GM12878 (cell line): ENCODE measurements around the gene ASTL. TPM values are rescaled to one million over a fixed set of nuclear protein-coding genes. Genes with fewer than 3 reads are reported as not detected.

Experiments
- ATF7 ChIP-seq: fragments of 450-650 bp; IDR thresholded peaks from 2 replicates; pipeline ENCODE4 v1.6.1; 2016; ENCODE audit warnings: low read depth, mild to moderate bottlenecking
- CHD4 ChIP-seq: fragments of 200-600 bp; sonication (generic); IDR thresholded peaks from 2 replicates; pipeline ENCODE4 v1.6.1; 2016; ENCODE audit warnings: mild to moderate bottlenecking
- HDAC6 ChIP-seq: fragments of 200-600 bp; sonication (generic); IDR thresholded peaks from one replicate; pipeline ENCODE4 v1.8.0; 2017; ENCODE audit warnings: antibody characterized with exemption; ENCODE audit not compliant: unreplicated experiment
- HDGF ChIP-seq: fragments of 450-650 bp; IDR thresholded peaks from 2 replicates; pipeline ENCODE4 v1.6.1; 2016; ENCODE audit warnings: antibody characterized with exemption
- JUNB ChIP-seq: IDR thresholded peaks from 2 replicates; pipeline ENCODE4 v1.6.1; 2016; ENCODE audit warnings: antibody characterized with exemption, mild to moderate bottlenecking
- NBN ChIP-seq: fragments of 450-650 bp; IDR thresholded peaks from 2 replicates; pipeline ENCODE4 v1.6.1; 2016
- NR2C1 ChIP-seq: fragments of 450-650 bp; IDR thresholded peaks from 2 replicates; pipeline ENCODE4 v1.6.1; 2017; ENCODE audit warnings: antibody characterized with exemption, mild to moderate bottlenecking, moderate library complexity
- POLR2A ChIP-seq: IDR thresholded peaks from 2 replicates; pipeline ENCODE4 v1.6.1; 2011; ENCODE audit warnings: low read depth, mild to moderate bottlenecking, low read length
- POLR2AphosphoS5 ChIP-seq: IDR thresholded peaks from 2 replicates; pipeline ENCODE4 v1.6.1; 2011; ENCODE audit warnings: mild to moderate bottlenecking, low read length, inconsistent platforms
- RB1 ChIP-seq: fragments of 450-650 bp; formaldehyde crosslinking; IDR thresholded peaks from 2 replicates; pipeline ENCODE4 v1.6.1; 2017; ENCODE audit warnings: mild to moderate bottlenecking, borderline replicate concordance
- RELB ChIP-seq: fragments of 450-650 bp; IDR thresholded peaks from 2 replicates; pipeline ENCODE4 v1.6.1; 2017; ENCODE audit warnings: low read depth, mild to moderate bottlenecking, moderate library complexity
- RUNX3 ChIP-seq: IDR thresholded peaks from 2 replicates; pipeline ENCODE4 v1.6.1; 2012; ENCODE audit warnings: low read length, inconsistent platforms
- SMAD1 ChIP-seq: fragments of 450-650 bp; IDR thresholded peaks from 2 replicates; pipeline ENCODE4 v1.6.1; 2018; ENCODE audit warnings: mild to moderate bottlenecking, low read depth; ENCODE audit not compliant: partially characterized antibody
- SMAD5 ChIP-seq: IDR thresholded peaks from 2 replicates; pipeline ENCODE4 v1.6.1; 2016; ENCODE audit warnings: antibody characterized with exemption, low read depth
- STAT1 ChIP-seq: fragments of 450-650 bp; conservative IDR thresholded peaks from 2 replicates; pipeline ENCODE4 v1.6.1; 2014; ENCODE audit warnings: antibody characterized with exemption, mild to moderate bottlenecking
- TBL1XR1 ChIP-seq: IDR thresholded peaks from 2 replicates; pipeline ENCODE4 v1.6.1; 2012; ENCODE audit warnings: low read depth, low read length, improper control_type of control experiment
- TCF12 ChIP-seq: IDR thresholded peaks from 2 replicates; pipeline ENCODE4 v1.6.1; 2011; ENCODE audit warnings: low read depth, mild to moderate bottlenecking, low read length
- TCF3 ChIP-seq: IDR thresholded peaks from 2 replicates; pipeline ENCODE4 v1.6.1; 2012; ENCODE audit warnings: low read depth, mild to moderate bottlenecking, low read length, borderline replicate concordance; ENCODE audit not compliant: insufficient read depth
- YBX1 ChIP-seq: fragments of 450-650 bp; IDR thresholded peaks from 2 replicates; pipeline ENCODE4 v1.6.1; 2016; ENCODE audit warnings: antibody characterized with exemption
- ZNF217 ChIP-seq: fragments of 450-650 bp; IDR thresholded peaks from 2 replicates; pipeline ENCODE4 v1.6.1; 2017; ENCODE audit warnings: antibody characterized with exemption, mild to moderate bottlenecking
- ZNF384 ChIP-seq: IDR thresholded peaks from 2 replicates; pipeline ENCODE4 v1.6.1; 2012; ENCODE audit warnings: low read depth, mild to moderate bottlenecking, low read length, improper control_type of control experiment, borderline replicate concordance
- polyA plus RNA-seq, 11 experiments: library from polyadenylated mRNA; depleted of rRNA in 4 of 11; unstranded in 6 of 11; stranded (reverse) in 5 of 11; fragments of >200 nt; fragmentation: Nextera tagmentation in 4 of 11; fragmentation: Illumina TruSeq in 1 of 11; extraction: Ambion mirVana in 4 of 11; extraction: Trizol in 1 of 11; gene quantifications; 1 replicate in 1 of 11; 2 replicates in 10 of 11; pipeline versions ENCODE4 v1.2.1 to v1.2.3, GENCODE V29; 2011 to 2016; ENCODE audit warnings: inconsistent platforms in 2 of 11, missing spikeins in 2 of 11, low read depth in 1 of 11
- total RNA-seq, 4 experiments: library from RNA; depleted of rRNA in 3 of 4; stranded (reverse); fragments of >200 nt in 3 of 4; fragmentation: Illumina TruSeq in 1 of 4; extraction: Trizol in 1 of 4; gene quantifications; 2 replicates each; pipeline versions ENCODE4 v1.2.1 to v1.2.3, GENCODE V29; 2013 to 2021
- TF ChIP-seq, protein P1 (sequence below): fragments of 450-650 bp; IDR thresholded peaks from 2 replicates; pipeline ENCODE4 v1.6.1; 2017; ENCODE audit warnings: borderline replicate concordance
- TF ChIP-seq, protein P2 (sequence below), 3 experiments: IDR thresholded peaks in 2 of 3; conservative IDR thresholded peaks in 1 of 3; 2 replicates each; pipeline ENCODE4 v1.5.1; 2011; ENCODE audit warnings: low read depth in 3 of 3, low read length in 3 of 3, mild to moderate bottlenecking in 3 of 3, control low read depth in 2 of 3, moderate library complexity in 2 of 3, inconsistent platforms in 1 of 3, mixed read lengths in 1 of 3; ENCODE audit not compliant: control insufficient read depth in 2 of 3, insufficient read depth in 1 of 3; ENCODE audit errors: extremely low read depth in 1 of 3
- TF ChIP-seq, protein P3 (sequence below): fragments of 450-650 bp; IDR thresholded peaks from 2 replicates; pipeline ENCODE4 v1.6.1; 2017; ENCODE audit warnings: mild to moderate bottlenecking, moderate library complexity

Gene ASTL
- total and polyA plus RNA-seq, 10 of the 15 experiments (the other 5 are each of a cell fraction or from before 2014, with no cell fraction given): 0.18 to 1.0 (median 0.38) TPM; not detected in 4

- TF ChIP-seq RELB (peak; percentile 85), YBX1 (no peak), STAT1 (no peak), HDGF (peak; percentile 88; the same call in 1 of the 2 replicates), RUNX3 (no peak), TCF12 (0 out of 2 replicates have a peak, but pooled peaks have one; percentile 32), SMAD5 (peak; percentile 73), NR2C1 (no peak), TCF3 (peak; percentile 41; the same call in 1 of the 2 replicates), JUNB (no peak), POLR2A (peak; percentile 86), POLR2AphosphoS5 (peak; percentile 76), SMAD1 (peak; percentile 75), NBN (peak; percentile 58; the same call in 1 of the 2 replicates), ZNF384 (no peak), HDAC6 (peak; percentile 48), TBL1XR1 (no peak), ZNF217 (no peak), CHD4 (no peak), RB1 (no peak), ATF7 (peak; percentile 22; the same call in 1 of the 2 replicates)
- TF ChIP-seq, protein P1, sequence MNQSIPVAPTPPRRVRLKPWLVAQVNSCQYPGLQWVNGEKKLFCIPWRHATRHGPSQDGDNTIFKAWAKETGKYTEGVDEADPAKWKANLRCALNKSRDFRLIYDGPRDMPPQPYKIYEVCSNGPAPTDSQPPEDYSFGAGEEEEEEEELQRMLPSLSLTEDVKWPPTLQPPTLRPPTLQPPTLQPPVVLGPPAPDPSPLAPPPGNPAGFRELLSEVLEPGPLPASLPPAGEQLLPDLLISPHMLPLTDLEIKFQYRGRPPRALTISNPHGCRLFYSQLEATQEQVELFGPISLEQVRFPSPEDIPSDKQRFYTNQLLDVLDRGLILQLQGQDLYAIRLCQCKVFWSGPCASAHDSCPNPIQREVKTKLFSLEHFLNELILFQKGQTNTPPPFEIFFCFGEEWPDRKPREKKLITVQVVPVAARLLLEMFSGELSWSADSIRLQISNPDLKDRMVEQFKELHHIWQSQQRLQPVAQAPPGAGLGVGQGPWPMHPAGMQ: no peak
- TF ChIP-seq, protein P2, sequence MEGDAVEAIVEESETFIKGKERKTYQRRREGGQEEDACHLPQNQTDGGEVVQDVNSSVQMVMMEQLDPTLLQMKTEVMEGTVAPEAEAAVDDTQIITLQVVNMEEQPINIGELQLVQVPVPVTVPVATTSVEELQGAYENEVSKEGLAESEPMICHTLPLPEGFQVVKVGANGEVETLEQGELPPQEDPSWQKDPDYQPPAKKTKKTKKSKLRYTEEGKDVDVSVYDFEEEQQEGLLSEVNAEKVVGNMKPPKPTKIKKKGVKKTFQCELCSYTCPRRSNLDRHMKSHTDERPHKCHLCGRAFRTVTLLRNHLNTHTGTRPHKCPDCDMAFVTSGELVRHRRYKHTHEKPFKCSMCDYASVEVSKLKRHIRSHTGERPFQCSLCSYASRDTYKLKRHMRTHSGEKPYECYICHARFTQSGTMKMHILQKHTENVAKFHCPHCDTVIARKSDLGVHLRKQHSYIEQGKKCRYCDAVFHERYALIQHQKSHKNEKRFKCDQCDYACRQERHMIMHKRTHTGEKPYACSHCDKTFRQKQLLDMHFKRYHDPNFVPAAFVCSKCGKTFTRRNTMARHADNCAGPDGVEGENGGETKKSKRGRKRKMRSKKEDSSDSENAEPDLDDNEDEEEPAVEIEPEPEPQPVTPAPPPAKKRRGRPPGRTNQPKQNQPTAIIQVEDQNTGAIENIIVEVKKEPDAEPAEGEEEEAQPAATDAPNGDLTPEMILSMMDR (IDR thresholded peaks at IDR 0.05 in 2 of 3, conservative IDR thresholded peaks at IDR 0.05 in 1 of 3; ENCODE audit: control insufficient read depth in 2 of 3, extremely low read depth in 1 of 3, insufficient read depth in 1 of 3, low read depth in 3 of 3, low read length in 3 of 3): peak in 1 of 3 experiments; percentile 11; a peak in 2 of 6 replicates
- TF ChIP-seq, protein P3, sequence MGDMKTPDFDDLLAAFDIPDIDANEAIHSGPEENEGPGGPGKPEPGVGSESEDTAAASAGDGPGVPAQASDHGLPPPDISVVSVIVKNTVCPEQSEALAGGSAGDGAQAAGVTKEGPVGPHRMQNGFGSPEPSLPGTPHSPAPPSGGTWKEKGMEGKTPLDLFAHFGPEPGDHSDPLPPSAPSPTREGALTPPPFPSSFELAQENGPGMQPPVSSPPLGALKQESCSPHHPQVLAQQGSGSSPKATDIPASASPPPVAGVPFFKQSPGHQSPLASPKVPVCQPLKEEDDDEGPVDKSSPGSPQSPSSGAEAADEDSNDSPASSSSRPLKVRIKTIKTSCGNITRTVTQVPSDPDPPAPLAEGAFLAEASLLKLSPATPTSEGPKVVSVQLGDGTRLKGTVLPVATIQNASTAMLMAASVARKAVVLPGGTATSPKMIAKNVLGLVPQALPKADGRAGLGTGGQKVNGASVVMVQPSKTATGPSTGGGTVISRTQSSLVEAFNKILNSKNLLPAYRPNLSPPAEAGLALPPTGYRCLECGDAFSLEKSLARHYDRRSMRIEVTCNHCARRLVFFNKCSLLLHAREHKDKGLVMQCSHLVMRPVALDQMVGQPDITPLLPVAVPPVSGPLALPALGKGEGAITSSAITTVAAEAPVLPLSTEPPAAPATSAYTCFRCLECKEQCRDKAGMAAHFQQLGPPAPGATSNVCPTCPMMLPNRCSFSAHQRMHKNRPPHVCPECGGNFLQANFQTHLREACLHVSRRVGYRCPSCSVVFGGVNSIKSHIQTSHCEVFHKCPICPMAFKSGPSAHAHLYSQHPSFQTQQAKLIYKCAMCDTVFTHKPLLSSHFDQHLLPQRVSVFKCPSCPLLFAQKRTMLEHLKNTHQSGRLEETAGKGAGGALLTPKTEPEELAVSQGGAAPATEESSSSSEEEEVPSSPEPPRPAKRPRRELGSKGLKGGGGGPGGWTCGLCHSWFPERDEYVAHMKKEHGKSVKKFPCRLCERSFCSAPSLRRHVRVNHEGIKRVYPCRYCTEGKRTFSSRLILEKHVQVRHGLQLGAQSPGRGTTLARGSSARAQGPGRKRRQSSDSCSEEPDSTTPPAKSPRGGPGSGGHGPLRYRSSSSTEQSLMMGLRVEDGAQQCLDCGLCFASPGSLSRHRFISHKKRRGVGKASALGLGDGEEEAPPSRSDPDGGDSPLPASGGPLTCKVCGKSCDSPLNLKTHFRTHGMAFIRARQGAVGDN: peak; percentile 89
Measured at GRCh38 chr2:96164459-96165184, 26.3 kb upstream of the ASTL start (continued).
